Thyroid gland (tissue), 4 donors: ENCODE results near the gene CBFA2T2. TPM values are rescaled to one million over a fixed set of nuclear protein-coding genes. Genes with fewer than 3 reads are reported as not detected.

Experiments used
- DNase-seq, 2 donors: peaks; one replicate each; pipeline ENCODE4 v3.0.0-alpha.2; 2019
- H3K27ac ChIP-seq, 3 donors: fragments of 200-600 bp; sonication (generic); 1 replicate in 2 of 3; 2 replicates in 1 of 3; pipeline ENCODE4 v1.5.1; 2016 to 2019; ENCODE audit warnings: mild to moderate bottlenecking in 1 of 3, moderate library complexity in 1 of 3
- H3K27me3 ChIP-seq: fragments of 200-600 bp; sonication (generic); one replicate; pipeline ENCODE4 v1.5.1; 2019
- H3K36me3 ChIP-seq, 2 donors: fragments of 200-600 bp; sonication (generic); one replicate each; pipeline ENCODE4 v1.5.1; 2016 to 2019
- H3K4me1 ChIP-seq, 2 donors: fragments of 200-600 bp; sonication (generic); one replicate each; pipeline ENCODE4 v1.5.1; 2017 to 2019
- H3K4me3 ChIP-seq, 3 donors: fragments of 200-600 bp; sonication (generic); replicated peaks in 1 of 3; 1 replicate in 2 of 3; 2 replicates in 1 of 3; pipeline ENCODE4 v1.5.1; 2016; ENCODE audit warnings: mild to moderate bottlenecking in 1 of 3
- H3K9me3 ChIP-seq: fragments of 200-600 bp; sonication (generic); one replicate; pipeline ENCODE4 v1.5.1; 2017
- POLR2A ChIP-seq, 2 donors: fragments of 450-650 bp; IDR thresholded peaks; one replicate each; pipeline ENCODE4 v1.6.1; 2017; ENCODE audit warnings: antibody characterized with exemption in 2 of 2, mild to moderate bottlenecking in 2 of 2, moderate library complexity in 1 of 2
- WGBS, 2 donors: methylation state at CpG; one replicate each; pipeline ENCODE4 v1.1.5; 2017; 5-methylcytosine and 5-hydroxymethylcytosine counted together
- intact Hi-C: fragments of 100-400 bp; cut with DNase I; formaldehyde crosslinking; loops from one replicate; pipeline ENCODE4 v1.15.1; 2023
- total RNA-seq, 4 donors: library from RNA; depleted of rRNA; stranded (reverse); fragments of >200 nt; gene quantifications; one replicate each; pipeline ENCODE4 v1.2.3, GENCODE V29; 2016
- TF ChIP-seq, protein P1 (sequence below), 6 experiments: fragments of 200-600 bp in 3 of 6; fragments of 450-650 bp in 3 of 6; sonication (generic) in 3 of 6; IDR thresholded peaks; one replicate each; pipeline ENCODE4 v1.5.1; 2016 to 2019; ENCODE audit warnings: antibody characterized with exemption in 6 of 6, mild to moderate bottlenecking in 2 of 6, inconsistent platforms in 1 of 6, moderate library complexity in 1 of 6

The CBFA2T2 gene
- total RNA-seq, 4 donors from 2014 or later = 29.7 to 57.3 (median 35.8) TPM

DNA sequence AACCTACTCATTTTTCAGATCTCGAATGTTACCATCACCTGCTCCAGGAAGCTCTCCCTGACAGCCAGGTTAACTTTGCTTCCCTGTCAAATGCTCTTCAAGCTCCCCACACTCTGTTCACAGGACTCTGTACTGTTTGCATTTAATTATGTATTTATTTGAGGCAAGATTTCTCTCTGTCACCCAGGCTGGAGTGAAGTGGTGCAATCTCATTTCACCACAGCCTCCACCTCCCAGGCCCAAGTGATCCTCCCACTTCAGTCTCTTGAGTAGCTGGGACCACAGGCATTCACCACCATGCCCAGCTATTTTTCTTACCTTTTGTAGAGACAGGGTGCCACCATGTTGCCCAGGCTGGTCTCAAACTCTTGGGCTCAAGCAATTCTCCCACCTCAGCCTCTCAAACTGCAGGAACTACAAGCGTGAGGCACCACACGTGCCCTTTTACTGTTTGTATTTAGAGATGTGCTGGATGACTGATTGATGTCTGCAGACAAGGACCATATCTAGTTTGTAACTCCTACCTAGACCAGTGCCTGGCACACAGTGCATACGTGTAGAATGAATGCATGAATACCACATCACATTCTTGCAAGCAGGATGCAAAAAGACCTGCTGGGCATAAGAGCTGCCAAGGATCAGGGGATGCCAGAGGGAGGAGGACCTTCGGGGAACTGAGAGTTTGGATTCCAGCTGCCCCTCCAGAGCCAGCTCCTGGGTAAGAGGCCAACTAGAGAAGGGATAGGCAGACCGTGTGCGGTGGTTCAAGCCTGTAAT, 15.6 kb upstream of the CBFA2T2 start:
- no peak for DNase-seq
- no peak overlapping the region for H3K27ac ChIP-seq
- TF ChIP-seq, protein P1, sequence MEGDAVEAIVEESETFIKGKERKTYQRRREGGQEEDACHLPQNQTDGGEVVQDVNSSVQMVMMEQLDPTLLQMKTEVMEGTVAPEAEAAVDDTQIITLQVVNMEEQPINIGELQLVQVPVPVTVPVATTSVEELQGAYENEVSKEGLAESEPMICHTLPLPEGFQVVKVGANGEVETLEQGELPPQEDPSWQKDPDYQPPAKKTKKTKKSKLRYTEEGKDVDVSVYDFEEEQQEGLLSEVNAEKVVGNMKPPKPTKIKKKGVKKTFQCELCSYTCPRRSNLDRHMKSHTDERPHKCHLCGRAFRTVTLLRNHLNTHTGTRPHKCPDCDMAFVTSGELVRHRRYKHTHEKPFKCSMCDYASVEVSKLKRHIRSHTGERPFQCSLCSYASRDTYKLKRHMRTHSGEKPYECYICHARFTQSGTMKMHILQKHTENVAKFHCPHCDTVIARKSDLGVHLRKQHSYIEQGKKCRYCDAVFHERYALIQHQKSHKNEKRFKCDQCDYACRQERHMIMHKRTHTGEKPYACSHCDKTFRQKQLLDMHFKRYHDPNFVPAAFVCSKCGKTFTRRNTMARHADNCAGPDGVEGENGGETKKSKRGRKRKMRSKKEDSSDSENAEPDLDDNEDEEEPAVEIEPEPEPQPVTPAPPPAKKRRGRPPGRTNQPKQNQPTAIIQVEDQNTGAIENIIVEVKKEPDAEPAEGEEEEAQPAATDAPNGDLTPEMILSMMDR (IDR thresholded peaks at IDR 0.05) = no peak
- TF ChIP-seq POLR2A (IDR thresholded peaks at IDR 0.05) = no peak
- 77 to 85% methylated on average over 7 of the region's 7 CpGs for WGBS, 2 donors
- H3K4me3 ChIP-seq = no peak overlapping the region
- intact Hi-C loops = no loop called here
- no peaks in the 10 kb centered on the region for H3K4me1 ChIP-seq
- H3K36me3 ChIP-seq = no peaks in the 10 kb centered on the region
- no peaks in the 10 kb centered on the region for H3K9me3 ChIP-seq
- H3K27me3 ChIP-seq = no peaks in the 10 kb centered on the region

DNA sequence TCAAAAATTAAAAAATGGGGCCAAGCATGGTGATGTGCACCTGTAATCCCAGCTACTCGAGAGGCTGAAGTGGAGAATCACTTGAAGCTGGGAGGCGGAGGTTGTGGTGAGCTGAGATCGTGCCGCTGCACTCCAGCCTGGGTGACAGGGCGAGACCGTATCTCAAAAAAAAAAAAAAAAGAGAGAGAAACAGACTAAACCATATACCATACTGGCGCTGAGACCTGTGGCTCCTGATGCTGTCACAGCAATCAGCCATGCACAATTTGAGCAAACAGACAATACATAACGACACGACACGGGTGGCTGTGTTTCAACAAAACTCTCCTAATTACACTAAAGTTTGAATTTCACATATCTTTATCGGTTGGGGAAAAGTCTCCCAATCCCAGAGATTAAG, 14.9 kb upstream of the CBFA2T2 start:
- Histone ChIP-seq H3K9me3 (no peaks in the 10 kb centered on the region), H3K27ac (no peak overlapping the region), H3K36me3 (no peaks in the 10 kb centered on the region), H3K27me3 (no peaks in the 10 kb centered on the region), H3K4me1 (no peaks in the 10 kb centered on the region), H3K4me3 (no peak overlapping the region)
- 60 to 72% methylated on average over 11 of the region's 11 CpGs for WGBS, 2 donors
- TF ChIP-seq, protein P1 (IDR thresholded peaks at IDR 0.05) = no peak
- TF ChIP-seq POLR2A (IDR thresholded peaks at IDR 0.05) = no peak
- intact Hi-C loops = no loop called here
- no peak for DNase-seq

DNA sequence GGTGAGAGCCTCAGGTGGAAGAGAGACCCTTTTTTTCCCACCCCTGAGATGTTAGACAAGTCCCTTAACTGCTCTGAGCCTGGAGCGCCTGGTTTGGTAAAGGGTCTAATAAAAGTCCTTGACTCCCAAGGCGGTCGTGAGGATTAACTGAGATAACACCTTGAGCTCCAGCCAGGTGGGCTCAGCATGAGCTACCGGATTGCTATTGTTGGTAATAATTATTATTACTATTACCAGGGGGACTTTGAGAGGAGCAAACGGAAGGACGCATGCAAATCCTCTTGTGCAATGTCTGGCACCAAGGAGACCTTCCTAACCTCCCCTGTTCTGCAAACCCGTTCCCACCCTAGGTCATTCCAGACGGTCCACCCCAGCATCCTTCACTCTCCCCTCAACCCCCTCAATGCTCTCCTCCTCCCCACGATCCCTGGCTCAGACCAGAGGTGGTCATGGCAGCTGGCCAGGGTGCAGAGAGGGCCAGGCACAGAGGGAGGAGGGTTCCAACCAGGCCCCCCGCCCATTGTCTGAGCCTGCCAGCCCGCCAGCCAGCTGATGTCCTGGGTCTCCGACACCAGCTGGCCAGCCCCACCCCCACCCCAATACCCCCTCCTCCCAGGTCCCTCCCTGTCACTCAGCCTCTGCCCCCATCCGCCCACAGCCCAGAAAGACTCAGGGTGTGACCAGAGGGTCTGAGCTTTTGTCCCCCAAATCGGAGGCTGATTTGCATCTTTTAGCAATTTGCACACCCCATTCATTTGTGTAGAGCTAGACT, 14.3 kb upstream of the CBFA2T2 start:
- DNase-seq = no peak
- Histone ChIP-seq H3K4me1 (no peaks in the 10 kb centered on the region), H3K27ac (no peak overlapping the region), H3K36me3 (no peaks in the 10 kb centered on the region), H3K4me3 (no peak overlapping the region), H3K27me3 (no peaks in the 10 kb centered on the region), H3K9me3 (no peaks in the 10 kb centered on the region)
- intact Hi-C loops = no loop called here
- no peak for TF ChIP-seq POLR2A (IDR thresholded peaks at IDR 0.05)
- TF ChIP-seq, protein P1 (IDR thresholded peaks at IDR 0.05) = no peak
- 47 to 57% methylated on average over 14 of the region's 14 CpGs for WGBS, 2 donors

DNA sequence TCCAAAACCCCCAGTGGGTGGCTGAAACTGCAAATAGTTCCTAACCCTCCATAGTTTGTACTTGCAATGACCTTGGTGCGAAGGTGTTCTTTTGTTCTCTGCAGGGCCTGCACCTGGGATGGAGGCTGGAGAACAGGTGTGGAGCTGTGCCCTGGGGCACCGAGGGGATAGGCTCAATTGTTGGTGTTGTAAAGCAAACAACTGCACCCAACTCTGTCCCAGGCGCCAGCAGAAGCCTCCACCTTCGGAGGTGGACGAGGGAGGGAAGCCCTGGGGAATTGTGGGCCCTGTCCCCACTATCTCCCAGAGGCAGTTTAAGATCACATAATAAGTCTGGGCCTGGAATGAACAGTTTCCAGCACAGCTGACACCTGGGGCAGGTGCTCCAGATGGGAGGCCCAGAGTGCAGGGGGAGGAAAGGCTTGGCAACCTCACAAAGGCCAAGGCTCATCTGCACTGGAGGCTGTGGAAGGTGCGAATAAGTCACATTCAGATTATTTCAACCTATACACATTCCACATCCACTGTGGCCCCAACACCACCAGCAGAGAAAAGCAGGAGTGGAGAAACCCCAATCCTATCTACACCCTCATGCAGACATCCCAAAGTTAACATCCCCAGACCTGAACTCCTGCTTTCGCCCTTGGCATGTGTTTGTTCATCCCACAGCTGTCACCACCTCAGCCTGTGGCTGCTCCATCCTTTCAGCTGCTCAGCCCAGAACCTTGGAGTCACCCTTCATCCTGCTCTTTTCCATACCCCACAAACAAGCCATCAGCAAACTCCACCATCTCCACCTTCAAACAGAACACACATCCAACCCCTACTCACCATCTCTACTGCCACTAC, 12.3 kb upstream of the CBFA2T2 start:
- no peaks in the 10 kb centered on the region for H3K4me1 ChIP-seq
- no peaks in the 10 kb centered on the region for H3K9me3 ChIP-seq
- DNase-seq = no peak
- H3K27me3 ChIP-seq = no peaks in the 10 kb centered on the region
- intact Hi-C loops = no loop called here
- TF ChIP-seq, protein P1 (IDR thresholded peaks at IDR 0.05) = no peak
- TF ChIP-seq POLR2A (IDR thresholded peaks at IDR 0.05) = no peak
- H3K27ac ChIP-seq = no peak overlapping the region
- no peaks in the 10 kb centered on the region for H3K36me3 ChIP-seq
- H3K4me3 ChIP-seq = no peak overlapping the region
- WGBS, 2 donors = 83 to 85% methylated on average over 7 of the region's 7 CpGs
